Neural cell (in vitro differentiated cells): ENCODE results near the gene KLHDC4.

ENCODE experiments used
- EP300 ChIP-seq: fragments of 450-650 bp; conservative IDR thresholded peaks from 2 replicates; pipeline ENCODE4 v1.6.1; 2014; ENCODE audit warnings: antibody characterized with exemption, mild to moderate bottlenecking, moderate library complexity; ENCODE audit not compliant: poor library complexity, severe bottlenecking
- EZH2 ChIP-seq: fragments of 200-600, 300-800 bp; shearing (Covaris generic), sonication (generic); IDR thresholded peaks from 2 replicates; pipeline ENCODE4 v1.6.1; 2014; ENCODE audit warnings: antibody characterized with exemption, low read length, borderline replicate concordance, mild to moderate bottlenecking; ENCODE audit not compliant: insufficient read depth, poor library complexity, severe bottlenecking
- MXI1 ChIP-seq: fragments of 450-650 bp; conservative IDR thresholded peaks from 2 replicates; pipeline ENCODE4 v1.6.1; 2014; ENCODE audit warnings: antibody characterized with exemption, mild to moderate bottlenecking; ENCODE audit not compliant: poor library complexity, severe bottlenecking
- POLR2AphosphoS5 ChIP-seq: IDR thresholded peaks from 2 replicates; pipeline ENCODE4 v1.6.1; 2012
- TF ChIP-seq, protein P1 (sequence below): fragments of 450-650 bp; IDR thresholded peaks from 2 replicates; pipeline ENCODE4 v1.5.1; 2014; ENCODE audit warnings: antibody characterized with exemption, mild to moderate bottlenecking, moderate library complexity; ENCODE audit not compliant: poor library complexity, severe bottlenecking

DNA sequence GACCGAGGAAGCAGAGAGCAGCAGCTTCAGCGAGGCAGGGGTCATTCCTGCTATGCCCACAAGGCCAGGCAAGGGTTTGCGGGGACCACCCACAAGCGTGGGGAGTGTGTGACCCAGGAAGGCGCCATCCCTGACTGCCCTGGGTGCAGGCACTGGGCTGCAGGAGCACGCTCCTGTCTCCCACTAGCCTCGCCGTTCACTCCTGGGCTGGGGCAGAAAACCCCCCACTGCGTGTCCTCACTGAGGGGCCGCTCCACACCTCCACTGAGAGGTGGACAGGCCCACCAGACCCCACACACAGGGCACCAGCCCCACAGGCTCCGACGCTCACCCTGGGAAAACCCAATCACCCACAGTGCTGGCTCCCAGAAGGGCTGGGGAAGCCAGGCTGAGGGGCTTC is 56.1 kb downstream of the KLHDC4 start:
- TF ChIP-seq POLR2AphosphoS5 (no peak), EP300 (no peak), EZH2 (no peak), MXI1 (no peak)
- TF ChIP-seq, protein P1, sequence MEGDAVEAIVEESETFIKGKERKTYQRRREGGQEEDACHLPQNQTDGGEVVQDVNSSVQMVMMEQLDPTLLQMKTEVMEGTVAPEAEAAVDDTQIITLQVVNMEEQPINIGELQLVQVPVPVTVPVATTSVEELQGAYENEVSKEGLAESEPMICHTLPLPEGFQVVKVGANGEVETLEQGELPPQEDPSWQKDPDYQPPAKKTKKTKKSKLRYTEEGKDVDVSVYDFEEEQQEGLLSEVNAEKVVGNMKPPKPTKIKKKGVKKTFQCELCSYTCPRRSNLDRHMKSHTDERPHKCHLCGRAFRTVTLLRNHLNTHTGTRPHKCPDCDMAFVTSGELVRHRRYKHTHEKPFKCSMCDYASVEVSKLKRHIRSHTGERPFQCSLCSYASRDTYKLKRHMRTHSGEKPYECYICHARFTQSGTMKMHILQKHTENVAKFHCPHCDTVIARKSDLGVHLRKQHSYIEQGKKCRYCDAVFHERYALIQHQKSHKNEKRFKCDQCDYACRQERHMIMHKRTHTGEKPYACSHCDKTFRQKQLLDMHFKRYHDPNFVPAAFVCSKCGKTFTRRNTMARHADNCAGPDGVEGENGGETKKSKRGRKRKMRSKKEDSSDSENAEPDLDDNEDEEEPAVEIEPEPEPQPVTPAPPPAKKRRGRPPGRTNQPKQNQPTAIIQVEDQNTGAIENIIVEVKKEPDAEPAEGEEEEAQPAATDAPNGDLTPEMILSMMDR, result no peak
